ENCODE measurements around the gene SGTA. TPM values are rescaled to one million over a fixed set of nuclear protein-coding genes. Genes with fewer than 3 reads are reported as not detected.

The SGTA gene
- total and polyA plus RNA-seq, 12 donors, result 28.2 to 104 (median 54.9) TPM

DNA sequence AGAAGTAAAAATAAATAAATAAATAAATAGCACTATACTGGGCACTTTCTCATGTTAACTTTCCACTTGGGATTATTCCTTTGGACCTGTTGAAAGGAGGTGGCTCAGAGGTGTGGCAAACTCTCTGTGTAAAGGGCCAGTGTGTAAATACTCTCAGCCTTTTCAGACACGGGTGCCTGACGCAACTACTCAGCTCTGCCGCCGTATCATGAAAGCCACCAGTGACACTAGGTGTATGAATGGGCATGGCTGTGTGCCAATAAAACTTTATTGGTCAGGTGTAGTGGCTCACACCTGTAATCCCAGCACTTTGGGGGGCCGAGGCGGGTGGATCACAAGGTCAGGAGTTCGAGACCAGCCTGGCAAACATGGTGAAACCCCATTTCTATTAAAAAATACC is 23.1 kb downstream of the SGTA start:
- TF ChIP-seq, protein P1, sequence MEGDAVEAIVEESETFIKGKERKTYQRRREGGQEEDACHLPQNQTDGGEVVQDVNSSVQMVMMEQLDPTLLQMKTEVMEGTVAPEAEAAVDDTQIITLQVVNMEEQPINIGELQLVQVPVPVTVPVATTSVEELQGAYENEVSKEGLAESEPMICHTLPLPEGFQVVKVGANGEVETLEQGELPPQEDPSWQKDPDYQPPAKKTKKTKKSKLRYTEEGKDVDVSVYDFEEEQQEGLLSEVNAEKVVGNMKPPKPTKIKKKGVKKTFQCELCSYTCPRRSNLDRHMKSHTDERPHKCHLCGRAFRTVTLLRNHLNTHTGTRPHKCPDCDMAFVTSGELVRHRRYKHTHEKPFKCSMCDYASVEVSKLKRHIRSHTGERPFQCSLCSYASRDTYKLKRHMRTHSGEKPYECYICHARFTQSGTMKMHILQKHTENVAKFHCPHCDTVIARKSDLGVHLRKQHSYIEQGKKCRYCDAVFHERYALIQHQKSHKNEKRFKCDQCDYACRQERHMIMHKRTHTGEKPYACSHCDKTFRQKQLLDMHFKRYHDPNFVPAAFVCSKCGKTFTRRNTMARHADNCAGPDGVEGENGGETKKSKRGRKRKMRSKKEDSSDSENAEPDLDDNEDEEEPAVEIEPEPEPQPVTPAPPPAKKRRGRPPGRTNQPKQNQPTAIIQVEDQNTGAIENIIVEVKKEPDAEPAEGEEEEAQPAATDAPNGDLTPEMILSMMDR (IDR thresholded peaks at IDR 0.05), result no peak
- no peak for TF ChIP-seq POLR2A (IDR thresholded peaks at IDR 0.05)
- Histone ChIP-seq H3K36me3 (replicated peaks in 1 of 2) (peaks cover 0 to 68% of the 10 kb centered on the region in 2 donors), H3K9me3 (replicated peaks in 1 of 3) (no peaks in the 10 kb centered on the region), H3K27ac (no peak overlapping the region), H3K4me1 (replicated peaks in 1 of 2) (no peaks in the 10 kb centered on the region), H3K27me3 (no peaks in the 10 kb centered on the region), H3K4me3 (no peak overlapping the region)
- 92 to 99% (median 97%) methylated on average over 6 to 7 of the region's 7 CpGs for WGBS, 4 donors
- intact Hi-C loops (cut with DNase I), result no loop called here
- no peak for DNase-seq

DNA sequence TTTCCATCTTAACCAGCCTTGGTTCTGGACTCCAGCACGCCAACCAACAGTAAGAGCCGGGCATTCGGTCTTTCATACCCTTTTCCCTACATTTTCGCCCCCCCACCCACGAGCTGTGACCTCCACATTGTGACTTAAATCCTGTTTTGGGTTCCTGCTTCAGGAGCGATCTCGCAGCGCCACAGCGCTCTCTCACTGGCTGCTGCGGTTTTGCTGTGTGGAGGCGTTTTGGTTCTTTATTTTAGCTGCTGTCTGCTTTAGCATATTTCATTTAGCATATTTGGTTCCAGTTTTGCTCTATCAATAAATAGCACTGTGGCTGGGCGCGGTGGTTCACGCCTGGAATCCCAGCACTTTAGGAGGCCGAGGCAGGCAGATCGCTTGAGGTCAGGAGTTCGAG is 23.7 kb downstream of the SGTA start:
- TF ChIP-seq, protein P1 (IDR thresholded peaks at IDR 0.05), result no peak
- no peak for TF ChIP-seq POLR2A (IDR thresholded peaks at IDR 0.05)
- intact Hi-C loops (cut with DNase I), result no loop called here
- H3K36me3 ChIP-seq (replicated peaks in 1 of 2), result peaks cover 0 to 66% of the 10 kb centered on the region in 2 donors

DNA sequence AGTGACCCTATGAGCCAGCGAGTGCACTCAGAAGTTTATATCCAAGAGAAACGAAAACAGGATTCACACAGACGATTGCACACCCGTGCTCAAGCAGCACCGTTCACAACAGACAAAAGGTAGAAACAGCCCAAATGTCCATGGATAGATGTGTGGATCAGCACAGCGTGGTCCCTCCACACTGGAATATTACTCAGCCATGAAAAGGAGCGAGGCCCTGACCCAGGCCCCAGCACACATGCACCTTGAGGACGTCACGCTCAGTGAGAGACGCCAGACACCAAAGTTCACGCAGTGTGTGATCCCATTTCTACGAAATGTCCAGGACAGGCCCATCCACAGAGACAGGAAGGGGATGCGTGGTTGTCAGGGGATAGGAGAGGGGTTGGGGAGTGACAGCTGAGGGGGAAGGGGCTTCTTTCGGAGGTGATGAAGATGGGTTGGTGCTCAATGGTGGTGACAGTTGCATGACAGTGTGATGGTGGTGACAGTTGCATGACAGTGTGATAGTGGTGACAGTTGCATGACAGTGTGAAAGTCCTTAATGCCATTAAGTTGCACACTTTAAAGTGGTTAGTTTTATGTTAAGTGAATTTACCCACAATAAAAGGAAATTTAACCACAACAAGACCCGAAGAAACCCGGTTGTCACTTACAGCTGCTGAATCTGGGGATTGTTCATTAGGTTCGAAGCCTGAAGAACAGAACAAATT is 24.3 kb downstream of the SGTA start:
- no peaks in the 10 kb centered on the region for H3K27me3 ChIP-seq
- H3K9me3 ChIP-seq (replicated peaks in 1 of 3), result no peaks in the 10 kb centered on the region
- 92 to 95% (median 94%) methylated on average over 17 of the region's 17 CpGs for WGBS, 4 donors
- DNase-seq, result no peak
- H3K4me1 ChIP-seq (replicated peaks in 1 of 2), result no peaks in the 10 kb centered on the region
- H3K4me3 ChIP-seq, result no peak overlapping the region
- no peak for TF ChIP-seq POLR2A (IDR thresholded peaks at IDR 0.05)
- intact Hi-C loops (cut with DNase I), result no loop called here
- H3K36me3 ChIP-seq (replicated peaks in 1 of 2), result peaks cover 0 to 60% of the 10 kb centered on the region in 2 donors
- H3K27ac ChIP-seq, result no peak overlapping the region

More for the DNA sequence above, 23.7 kb downstream of the SGTA start:
- H3K27ac ChIP-seq, result no peak overlapping the region
- no peaks in the 10 kb centered on the region for H3K27me3 ChIP-seq
- 91 to 97% (median 94%) methylated on average over 17 of the region's 17 CpGs for WGBS, 4 donors
- no peak overlapping the region for H3K4me3 ChIP-seq
- no peaks in the 10 kb centered on the region for H3K4me1 ChIP-seq (replicated peaks in 1 of 2)
- H3K9me3 ChIP-seq (replicated peaks in 1 of 3), result no peaks in the 10 kb centered on the region
- no peak for DNase-seq

DNA sequence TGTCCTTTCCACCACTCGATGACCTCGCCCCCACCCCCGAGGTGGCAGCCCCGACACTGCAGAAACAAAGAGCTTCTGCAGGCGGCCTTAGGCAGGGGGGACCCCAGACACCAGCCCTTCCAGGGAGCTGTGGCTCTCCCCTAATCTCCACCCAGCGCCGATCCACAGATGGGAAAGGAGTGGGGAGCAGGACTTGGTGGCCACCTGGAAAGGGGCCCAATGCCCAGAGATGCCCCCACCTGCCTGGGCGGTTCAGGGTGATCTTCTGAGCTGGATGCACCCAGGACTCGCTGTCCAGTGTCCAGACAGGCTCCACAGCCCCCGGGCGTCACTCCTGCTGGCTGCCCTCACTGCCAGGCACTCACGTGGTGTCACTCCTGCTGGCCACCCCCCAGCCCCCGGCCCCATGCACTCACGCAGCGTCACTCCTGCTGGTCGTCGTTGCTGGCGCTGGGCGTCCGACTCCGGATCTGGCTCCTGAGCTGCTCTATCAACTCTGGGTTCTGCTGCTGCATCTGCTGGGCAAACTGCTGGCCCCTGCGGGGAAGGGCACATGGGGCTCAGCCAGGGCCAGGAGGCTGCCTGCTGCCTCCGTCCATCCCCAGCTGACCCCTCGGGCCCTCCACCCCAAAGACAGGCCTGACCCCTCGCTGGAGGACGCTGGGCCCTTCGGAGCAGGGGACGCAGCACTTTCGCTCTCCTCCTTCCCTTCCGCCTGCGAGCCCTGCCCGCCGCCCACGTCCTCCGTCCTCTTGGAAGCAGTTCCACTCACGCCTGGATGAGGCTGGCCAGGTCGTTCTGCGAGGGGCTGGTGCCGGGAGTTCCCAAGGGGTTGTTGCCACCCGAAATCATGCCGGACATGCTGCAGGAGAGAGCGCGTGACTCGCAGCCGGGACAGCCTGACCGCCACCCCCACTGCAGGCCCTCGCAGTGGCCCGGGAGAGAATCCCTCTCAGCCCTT is 25.9 kb downstream of the SGTA start:
- Histone ChIP-seq H3K4me1 (replicated peaks in 1 of 2) (no peaks in the 10 kb centered on the region), H3K4me3 (no peak overlapping the region), H3K36me3 (replicated peaks in 1 of 2) (peaks cover 0 to 46% of the 10 kb centered on the region in 2 donors), H3K9me3 (replicated peaks in 1 of 3) (no peaks in the 10 kb centered on the region), H3K27ac (no peak overlapping the region), H3K27me3 (no peaks in the 10 kb centered on the region)
- DNase-seq, result no peak
- intact Hi-C loops (cut with DNase I), result no loop called here
- 95 to 97% (median 96%) methylated on average over 39 to 48 of the region's 48 CpGs for WGBS, 4 donors
- TF ChIP-seq, protein P1 (IDR thresholded peaks at IDR 0.05), result no peak
